ENCODE data around the gene IMMP2L.
"Not testable (repeated sequence)": the region's sequence is repeated elsewhere in the genome, so short reads cannot be mapped to it uniquely, and the experiment has no call there.

IMMP2L gene

DNA sequence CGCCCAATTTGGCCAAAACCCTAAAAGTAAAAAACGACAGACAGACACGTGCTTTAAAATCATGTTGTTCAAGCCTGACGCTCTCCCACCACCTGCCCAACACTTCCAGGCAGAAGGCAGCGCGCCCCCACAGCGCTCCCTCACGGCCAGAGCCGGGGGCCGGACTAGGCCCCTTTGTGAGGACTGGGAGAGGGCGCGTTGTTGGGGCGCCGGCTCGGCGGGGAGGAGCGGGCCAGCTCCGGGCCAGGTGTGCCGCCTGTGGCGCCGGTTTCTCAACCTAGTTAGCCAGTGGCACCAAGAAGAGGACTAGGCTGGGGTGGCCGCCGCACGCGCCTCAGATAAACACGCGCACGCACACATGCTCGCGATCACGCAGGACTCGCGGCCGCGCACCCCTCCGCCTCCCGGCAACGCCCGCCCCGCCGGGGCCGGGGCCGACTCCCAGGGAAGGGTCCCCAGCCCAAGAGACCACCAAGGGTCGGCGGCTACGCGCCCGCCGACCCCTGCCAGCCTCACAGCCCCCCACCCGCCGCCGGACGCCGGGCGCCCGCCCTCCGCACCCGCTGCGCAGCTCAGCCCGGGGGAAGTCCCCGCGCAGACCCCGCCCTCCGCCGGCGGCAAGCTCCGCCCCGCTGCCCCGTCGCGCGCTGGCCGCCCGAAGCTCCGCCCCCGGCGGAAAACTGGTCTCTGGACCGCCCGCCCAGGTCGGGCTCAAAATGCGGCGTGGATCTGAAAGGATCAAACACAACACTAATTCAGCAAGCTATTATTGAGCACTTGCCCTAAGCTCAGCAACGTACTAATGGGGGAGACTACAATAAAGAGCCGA, at the start of gene IMMP2L:
IMMP2L (minus strand) TSS at position 589 of the 829 bp plus-strand sequence.
- DNase-seq = peak; percentile 73

DNA sequence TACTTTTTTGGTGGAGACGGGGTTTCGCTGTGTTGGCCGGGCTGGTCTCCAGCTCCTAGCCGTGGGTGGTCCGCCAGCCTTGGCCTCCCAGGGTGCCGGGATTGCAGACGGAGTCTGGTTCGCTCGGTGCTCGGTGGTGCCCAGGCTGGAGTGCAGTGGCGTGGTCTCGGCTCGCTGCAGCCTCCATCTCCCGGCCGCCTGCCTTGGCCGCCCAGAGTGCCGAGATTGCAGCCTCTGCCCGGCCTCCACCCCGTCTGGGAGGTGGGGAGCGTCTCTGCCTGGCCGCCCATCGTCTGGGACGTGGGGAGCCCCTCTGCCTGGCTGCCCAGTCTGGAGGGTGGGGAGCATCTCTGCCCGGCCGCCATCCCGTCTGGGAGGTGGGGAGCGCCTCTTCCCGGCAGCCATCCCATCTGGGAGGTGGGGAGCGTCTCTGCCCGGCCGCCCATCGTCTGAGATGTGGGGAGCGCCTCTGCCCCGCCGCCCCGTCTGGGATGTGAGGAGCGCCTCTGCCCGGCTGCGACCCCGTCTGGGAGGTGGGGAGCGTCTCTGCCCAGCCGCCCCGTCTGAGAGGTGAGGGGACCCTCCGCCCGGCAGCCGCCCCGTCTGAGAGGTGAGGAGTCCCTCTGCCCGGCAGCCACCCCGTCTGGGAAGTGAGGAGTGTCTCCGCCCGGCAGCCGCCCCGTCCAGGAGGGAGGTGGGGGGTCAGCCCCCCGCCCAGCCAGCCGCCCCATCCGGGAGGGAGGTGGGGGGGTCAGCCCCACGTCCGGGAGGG, 47.4 kb upstream of the IMMP2L start:
- DNase-seq = not testable (repeated sequence)

DNA sequence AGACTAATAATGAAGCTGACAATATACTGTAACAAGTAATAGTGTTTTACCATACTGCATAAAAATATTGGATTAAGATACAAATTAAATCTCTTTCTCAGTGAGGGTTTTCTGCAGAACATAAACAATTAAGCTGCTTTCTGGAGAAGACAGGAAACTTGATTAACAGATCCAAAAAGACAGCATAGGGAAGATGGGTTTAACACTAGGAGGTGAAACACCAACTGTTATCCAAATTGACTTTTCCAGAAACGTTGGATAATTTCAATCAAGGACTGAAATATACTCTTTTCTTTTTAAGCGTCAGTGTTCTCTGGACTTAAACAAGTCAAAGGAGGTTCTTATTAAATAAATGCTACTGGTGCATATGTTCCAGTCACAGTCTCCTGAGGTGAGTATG, 45.3 kb upstream of the IMMP2L start:
- no peak for DNase-seq

DNA sequence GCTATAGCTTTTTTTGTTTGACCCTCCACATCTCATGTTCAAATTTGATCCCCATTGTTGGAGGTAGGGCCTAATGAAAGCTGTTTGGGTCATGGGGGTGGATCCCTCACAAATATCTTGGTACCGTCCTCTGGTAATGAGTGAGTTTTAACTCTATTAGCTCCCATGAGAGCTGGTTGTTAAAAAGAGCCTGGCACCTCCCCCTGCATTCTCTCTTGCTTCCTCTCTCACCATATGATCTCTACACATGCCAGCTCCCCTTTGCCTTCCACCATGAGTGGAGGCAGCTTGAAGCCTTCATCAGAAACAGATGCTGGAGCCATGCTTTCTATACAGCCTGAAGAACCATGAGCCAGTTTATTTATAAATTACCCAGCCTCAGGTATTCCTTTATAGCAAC, 43.0 kb upstream of the IMMP2L start:
- DNase-seq = no peak

DNA sequence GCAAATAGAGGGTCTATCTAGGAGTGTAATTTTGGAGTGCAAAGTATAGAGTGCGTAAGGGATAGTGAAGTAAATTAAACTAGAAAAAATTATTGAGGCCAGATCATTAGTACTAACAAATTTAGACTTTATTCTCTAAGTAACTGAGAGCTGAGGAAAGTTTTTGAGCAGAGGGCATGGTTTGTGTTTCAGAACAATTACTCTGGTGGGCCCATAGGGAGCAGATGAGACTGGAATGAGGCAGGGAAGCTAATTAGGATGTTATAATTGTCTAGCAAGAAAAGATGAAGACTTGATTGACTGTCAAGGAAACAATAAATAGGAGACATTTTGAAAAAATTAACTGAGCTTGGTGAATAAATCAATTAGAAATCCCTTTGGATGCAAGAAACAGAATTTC, 37.8 kb upstream of the IMMP2L start:
- no peak for DNase-seq

DNA sequence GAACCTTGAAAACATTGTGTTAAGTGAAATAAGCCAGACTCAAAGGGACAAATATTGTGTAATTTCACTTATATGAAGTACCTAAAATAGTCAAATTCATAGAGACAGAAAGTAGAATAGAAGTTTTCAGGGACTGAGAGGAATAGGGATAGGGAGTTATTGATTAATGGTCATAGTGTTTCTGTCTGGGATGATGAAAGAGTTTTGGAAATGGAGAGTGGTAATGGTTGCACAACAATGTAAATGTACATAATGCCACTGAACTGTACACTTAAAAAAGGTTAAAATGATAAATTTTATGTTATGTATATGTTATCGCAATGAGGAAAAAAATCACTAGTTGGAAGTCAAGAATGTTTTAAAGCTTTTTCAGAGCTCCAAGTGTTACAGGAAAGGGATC, 33.5 kb upstream of the IMMP2L start:
- no peak for DNase-seq

DNA sequence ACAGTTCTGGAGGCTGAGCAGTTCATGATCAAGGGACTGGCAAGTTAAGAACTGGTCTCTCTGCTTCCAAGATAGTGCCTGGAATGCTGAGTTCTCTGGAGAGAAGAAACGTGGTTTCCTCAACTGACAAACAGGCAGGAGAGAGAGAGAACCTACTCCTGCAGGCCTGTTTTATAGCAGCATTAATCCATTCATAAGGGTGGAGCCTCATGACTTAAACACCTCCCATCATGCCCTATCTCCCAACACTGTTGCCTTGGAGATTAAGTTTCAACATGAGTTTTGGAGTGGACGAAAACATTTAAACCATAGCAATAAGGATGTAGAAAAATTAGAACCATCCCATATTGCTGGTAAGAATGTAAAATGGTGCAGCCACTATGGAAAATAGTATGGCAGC, 32.3 kb upstream of the IMMP2L start:
- DNase-seq = no peak

DNA sequence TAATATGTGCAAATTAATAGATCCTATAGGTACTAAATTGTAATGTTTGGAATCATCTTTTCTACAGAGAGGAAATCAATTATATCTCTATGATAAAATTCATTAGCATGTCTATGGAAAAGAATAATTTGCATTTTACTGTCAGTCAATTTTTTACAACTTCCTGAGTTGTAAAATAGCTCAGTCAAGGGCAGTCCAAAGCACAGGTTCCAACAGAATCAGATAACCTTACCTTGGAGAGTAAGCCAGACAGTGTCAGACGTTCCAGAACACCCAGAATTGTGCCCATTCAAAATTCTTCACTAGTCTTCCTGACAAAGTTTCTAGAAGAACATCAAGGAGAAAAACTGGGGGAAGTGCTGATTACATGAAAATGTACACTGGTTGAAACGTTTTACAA, 31.1 kb upstream of the IMMP2L start:
- no peak for DNase-seq

DNA sequence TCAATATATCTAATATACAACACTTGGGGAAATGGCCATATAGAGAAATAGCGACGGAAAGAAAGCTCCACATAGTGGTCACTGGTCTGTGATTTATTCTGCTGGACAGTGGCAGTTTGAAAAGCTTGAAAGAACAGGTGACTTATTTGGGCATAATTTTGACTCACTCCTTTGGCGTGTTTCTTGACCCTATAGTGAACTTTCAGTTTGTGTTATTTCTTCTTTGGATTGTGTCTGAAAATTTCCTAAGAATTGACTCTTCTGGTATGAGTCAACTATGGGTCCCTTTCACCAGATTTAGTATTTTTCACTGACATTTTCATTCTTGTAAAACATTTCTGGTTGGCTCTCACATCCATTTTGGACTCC, 25.8 kb upstream of the IMMP2L start:
- no peak for DNase-seq

DNA sequence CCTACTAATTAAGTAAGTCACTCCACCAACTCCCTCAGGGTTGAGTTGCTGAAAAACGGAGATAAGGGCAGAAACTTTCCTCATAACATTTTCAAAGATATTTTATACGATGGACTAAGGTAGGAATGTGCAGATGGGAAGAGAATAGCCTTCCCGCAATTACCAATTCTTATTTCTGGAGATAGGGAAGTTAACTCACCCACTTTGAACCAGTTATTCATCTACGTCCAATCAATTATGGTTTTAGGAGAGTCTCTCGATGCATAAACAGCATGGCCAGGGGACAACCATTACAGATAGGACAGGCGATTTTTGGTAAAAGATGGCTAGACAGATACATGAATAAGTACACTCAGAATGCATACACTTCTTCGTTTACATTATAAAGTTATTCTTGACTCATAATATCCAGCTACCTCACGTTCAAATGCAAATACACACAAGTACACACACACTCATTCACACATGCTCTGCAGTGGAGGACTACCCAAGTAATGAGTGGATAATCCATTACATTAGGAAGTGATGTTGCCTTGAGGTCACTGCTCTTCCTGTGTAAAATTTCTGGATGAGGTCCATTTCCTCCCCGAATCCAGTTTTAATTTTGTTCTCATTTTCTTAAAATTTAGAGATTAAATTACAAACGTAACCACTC, 25.2 kb upstream of the IMMP2L start:
- no peak for DNase-seq

DNA sequence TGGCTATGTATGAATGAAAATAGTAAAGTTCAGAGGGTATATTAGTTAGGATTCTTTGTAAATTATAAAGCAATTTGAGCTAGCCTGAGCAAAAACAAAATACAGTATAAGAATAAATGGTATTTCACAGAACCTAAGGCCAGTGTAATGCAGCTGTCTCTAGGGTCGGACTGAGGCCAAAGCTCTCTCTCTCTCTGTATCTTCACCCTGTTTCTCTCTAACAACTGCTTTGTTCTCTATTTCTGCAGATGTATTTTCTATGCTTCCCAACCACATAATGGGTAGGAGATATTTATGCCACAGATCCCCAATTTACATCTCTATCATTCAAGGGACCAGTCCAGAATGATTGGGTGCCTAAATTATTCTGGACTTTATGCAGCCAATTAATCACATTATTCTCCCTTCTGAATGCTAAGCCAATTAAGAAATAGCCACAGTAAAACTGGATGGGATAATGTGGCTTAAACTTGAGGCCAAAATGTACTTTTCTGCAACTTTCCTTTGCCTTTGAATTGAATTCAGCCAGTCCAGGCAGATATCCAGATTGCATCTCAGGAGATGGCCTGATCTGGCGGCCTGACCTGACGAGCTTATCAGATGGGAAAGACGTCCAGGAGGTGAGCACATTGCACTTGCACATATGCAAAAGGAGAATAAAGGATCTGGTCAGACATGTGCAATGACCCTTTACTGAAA, 24.6 kb upstream of the IMMP2L start:
- DNase-seq = no peak

DNA sequence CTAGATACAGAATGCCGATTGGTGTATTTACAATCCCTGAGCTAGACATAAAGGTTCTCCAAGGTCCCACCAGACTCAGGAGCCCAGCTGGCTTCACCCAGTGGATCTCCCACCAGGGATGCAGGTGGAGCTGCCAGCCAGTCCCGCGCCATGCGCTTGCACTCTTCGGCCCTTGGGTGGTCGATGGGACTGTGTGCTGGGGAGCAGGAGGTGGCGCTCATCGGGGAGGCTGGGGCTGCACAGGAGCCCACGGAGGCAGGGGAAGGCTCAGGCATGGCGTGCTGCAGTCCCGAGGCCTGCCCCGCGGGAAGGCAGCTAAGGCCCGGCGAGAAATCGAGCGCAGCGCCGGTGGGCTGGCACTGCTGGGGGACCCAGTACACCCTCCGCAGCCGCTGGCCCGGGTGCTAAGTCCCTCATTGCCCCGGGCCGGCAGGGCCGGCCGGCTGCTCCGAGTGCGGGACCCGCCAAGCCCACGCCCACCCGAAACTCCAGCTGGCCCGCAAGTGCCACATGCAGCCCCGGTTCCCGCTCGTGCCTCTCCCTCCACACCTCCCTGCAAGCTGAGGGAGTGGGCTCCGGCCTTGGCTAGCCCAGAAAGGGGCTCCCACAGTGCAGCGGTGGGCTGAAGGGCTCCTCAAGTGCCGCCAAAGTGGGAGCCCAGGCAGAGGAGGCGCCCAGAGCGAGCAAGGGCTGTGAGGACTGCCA, 19.6 kb upstream of the IMMP2L start:
- DNase-seq = not testable (repeated sequence)

DNA sequence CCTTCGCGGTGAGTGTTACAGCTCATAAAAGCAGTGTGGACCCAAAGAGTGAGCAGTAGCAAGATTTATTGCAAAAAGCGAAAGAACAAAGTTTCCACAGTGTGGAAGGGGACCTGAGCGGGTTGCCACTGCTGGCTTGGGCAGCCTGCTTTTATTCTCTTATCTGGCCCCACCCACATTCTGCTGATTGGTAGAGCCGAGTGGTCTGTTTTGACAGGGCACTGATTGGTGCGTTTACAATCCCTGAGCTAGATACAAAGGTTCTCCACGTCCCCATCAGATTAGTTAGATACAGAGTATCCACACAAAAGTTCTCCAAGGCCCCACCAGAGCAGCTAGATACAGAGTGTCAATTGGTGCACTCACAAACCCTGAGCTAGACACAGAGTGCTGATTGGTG, 18.9 kb upstream of the IMMP2L start:
- DNase-seq = not testable (repeated sequence)

DNA sequence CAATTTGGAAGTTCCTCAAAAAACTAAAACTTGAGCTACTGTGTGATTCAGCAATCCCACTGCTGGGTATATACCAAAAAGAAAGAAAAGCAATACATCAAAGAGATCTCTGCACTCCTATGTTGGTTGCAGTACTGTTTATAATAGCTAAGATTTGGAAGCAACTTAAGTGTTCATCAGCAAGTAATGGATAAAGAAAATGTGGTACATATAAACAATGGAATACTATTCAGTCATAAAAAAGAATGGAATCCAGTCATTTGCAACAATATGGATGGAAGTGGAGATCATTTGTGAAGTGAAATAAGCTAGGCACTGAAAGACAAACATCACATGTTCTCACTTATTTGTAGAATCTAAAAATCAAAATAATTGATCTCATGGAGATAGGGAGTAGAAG, 16.5 kb upstream of the IMMP2L start:
- DNase-seq = no peak

DNA sequence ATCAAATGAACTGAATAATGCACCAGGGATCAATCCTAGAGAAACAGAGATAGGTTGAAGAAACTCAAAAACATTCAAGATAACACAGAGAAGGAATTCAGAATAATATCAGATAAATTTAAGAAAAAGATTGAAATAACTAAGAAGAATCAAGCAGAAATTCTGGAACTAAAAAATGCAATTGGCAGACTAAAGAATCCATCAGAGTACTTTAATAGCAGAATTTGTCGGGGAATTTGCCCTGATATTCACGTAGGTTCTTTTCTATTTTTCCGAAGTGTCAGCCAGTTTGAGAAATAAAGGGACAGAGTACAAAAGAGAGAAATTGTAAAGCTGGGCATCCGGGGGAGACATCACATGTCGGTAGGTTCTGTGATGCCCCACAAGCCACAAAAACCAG, 9.4 kb upstream of the IMMP2L start:
- DNase-seq = no peak

DNA sequence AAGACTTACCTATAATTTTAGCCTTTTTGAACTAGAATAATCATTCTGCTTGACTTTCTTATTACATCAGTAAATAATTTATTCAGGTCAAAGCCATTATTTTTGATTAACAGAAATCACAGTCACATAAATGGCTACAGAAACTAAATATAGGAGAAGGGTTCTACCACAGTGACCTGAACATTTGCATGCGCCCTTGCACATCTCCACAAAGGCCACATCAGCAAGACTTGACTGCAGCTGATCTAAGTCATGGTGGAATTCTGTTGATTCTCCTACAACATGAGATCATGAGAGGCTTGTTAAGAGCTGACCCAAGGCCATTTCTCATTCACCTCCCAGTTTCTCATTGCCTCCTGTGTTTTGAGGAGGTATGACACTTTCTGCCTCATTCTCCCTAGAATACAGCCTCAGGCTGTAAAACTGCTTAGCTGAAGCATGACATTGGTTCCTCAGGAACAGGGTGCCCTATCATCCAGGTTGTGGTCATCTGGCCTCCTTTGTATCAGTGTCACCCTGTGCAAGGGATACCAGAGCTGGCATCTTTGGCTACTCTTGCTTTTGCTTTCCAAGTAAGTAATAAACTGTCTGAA, 6.7 kb upstream of the IMMP2L start:
- DNase-seq = no peak

DNA sequence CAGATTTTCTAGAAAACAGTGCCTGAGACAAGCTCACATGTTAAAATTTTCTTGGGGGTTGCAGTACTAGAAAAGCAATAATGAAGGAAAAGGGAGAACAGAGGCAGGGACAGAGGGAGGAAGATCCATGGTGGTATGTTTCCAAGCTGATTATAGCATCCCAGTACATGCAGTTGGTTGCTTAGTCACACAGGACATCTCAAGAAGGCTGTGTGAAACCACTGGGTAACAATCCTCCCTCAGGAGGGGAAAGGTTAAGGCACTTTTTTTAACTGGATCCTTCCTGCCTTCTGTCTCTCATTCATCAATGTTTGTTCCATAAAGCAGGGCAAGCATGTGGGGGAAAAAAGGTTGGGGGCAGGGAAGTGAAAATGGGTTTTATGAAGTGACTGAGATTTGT, 6.1 kb upstream of the IMMP2L start:
- DNase-seq = no peak

DNA sequence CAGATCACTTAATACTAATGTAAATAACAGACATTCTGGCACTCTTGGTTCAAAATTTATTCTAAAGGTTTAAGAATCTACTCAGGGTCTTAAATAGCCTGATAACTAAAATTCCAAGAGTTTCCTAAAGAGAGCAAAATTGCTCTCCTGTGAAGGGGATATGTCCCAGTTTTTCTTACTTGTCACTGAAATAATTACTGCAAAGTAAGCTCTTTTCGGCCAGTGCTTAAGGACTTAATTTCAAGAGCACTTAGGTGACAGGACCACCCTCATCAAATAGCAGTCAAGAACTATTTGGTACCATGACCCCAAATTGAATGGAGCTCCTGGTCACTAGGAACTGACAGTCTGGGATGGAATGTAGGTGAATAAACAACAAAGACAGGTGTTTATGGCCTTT, 1.8 kb upstream of the IMMP2L start:
- DNase-seq = no peak

DNA sequence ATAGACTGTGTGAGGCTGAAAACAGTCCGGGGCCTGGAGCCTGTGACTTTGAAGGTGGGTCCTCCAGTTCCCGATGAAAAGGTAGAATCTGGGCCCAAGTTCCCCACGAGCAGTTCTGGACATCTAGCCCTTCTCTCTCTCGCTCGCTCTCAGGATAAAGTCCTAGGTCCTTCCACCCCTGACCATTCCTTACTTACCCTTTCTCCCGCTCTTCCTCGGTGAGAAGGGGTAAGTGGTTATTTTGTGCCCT, 713 bp downstream of the IMMP2L start:
- no peak for DNase-seq

DNA sequence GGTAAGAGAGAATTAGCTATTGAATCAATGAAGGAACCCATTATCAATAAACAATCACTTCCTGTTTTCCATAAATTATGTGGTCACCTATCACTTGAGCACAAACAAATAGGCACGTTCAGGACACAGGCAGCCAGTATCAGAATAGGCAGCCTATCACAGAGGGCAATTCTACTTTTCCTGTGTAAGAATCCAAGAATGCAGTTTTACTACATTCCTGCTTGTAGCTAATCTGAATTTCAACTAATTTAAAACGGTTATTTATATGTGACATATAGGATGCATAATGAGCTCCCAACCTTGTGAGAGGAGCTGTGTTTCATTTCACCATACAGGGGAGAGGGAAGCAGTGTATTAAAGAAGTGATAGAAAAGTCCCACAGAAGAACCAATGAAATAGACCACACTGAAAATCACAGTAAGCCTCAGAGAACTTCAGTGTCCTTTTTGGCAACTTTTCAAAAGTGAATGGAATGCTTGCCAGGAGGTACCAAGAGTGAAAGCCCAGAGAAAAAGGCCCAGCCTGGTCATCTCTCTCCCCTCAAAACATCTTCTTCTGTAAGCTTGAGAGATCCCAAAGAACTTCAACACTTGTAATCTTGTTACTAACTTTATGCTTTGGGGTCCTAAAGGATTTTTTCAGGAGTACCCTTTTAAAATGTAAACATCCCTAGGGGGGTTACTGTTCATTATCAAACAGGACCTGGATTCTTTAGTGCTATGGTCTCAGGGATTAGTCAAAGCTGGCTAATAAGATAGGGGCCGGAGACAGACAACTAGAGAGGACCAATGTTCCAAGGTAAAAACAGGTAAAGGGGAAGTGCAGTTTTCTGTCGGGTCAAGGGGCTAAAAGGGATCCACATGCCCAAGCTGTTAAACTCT, 1.3 kb downstream of the IMMP2L start:
- no peak for DNase-seq

DNA sequence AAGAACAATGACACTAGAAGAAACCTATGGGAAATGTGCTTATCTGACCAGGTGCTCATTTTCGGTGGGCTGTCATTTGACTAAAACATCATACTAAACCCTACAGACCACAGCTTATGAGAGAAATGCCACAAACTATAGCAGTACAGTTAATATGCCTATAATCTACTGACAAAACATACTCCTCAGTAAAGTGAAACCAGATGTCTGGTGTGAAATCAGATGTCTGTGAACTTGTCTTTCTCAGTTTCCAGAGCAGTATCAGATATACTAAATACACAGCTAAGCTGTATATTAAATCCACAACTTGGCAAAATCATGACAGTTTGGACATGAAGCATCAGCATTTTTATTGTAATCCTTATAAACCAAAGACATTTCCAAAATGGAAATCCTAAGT, 3.3 kb downstream of the IMMP2L start:
- DNase-seq = no peak

DNA sequence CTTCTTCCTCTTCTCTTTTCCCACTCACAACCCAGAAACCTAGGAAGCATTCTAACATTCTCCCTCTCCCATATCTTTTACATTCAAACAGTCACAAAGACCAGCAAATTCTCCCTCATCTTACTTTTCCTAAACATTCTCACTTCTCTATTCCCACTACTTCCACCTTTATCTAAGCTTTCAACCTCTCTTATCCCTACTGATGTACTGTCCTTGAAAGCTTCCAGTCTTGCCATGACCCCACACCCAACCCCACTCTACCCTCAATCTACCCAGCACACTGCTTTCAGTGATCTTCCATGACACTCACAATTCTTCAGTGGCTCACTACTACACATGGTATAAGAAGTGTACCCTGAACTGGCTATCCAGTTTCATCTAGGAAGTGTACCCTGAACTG, 5.3 kb downstream of the IMMP2L start:
- no peak for DNase-seq

Data from NCI-H1105 (cell line).